HG02571 (cell line): ENCODE results near the gene ELP2.
A peak's percentile ranks its signal among the peaks of the same experiment; 100 is the strongest.
"Not testable (repeated sequence)": the region's sequence is repeated elsewhere in the genome, so short reads cannot be mapped to it uniquely, and the experiment has no call there.

Source experiments
- ATAC-seq: cut with Tn5 transposase; IDR thresholded peaks from one replicate; pipeline ENCODE4 v1.9.1; 2021; ENCODE audit warnings: mild to moderate bottlenecking, moderate library complexity; ENCODE audit not compliant: unreplicated experiment

The ELP2 gene

GRCh38 chr18:36187193-36187825, 57.6 kb downstream of the ELP2 start, which contains the start of gene MOCOS:
Gene MOCOS, plus strand, starts transcription at chr18:36187497. Its CDS starts 43 bp downstream, at chr18:36187540.
- ATAC-seq, result peak; percentile 68

- ATAC-seq, result no peak
Observed at GRCh38 chr18:36187826-36188721, 58.4 kb downstream of the ELP2 start.

GRCh38 chr18:36188916-36189315, 59.2 kb downstream of the ELP2 start:
- ATAC-seq, result no peak

GRCh38 chr18:36189486-36189885, 59.8 kb downstream of the ELP2 start:
- no peak for ATAC-seq

GRCh38 chr18:36191286-36191685, 61.6 kb downstream of the ELP2 start:
- no peak for ATAC-seq

- no peak for ATAC-seq
Observed at GRCh38 chr18:36191711-36192110, 62.0 kb downstream of the ELP2 start.

- ATAC-seq, result no peak
Observed at GRCh38 chr18:36194600-36195315, 65.1 kb downstream of the ELP2 start.

- ATAC-seq, result no peak
Observed at GRCh38 chr18:36195427-36196122, 65.9 kb downstream of the ELP2 start.

- no peak for ATAC-seq
Observed at GRCh38 chr18:36196238-36196995, 66.7 kb downstream of the ELP2 start.

GRCh38 chr18:36197511-36198166, 67.9 kb downstream of the ELP2 start:
- ATAC-seq, result no peak

GRCh38 chr18:36199691-36200295, 70.1 kb downstream of the ELP2 start:
- no peak for ATAC-seq

GRCh38 chr18:36200354-36200771, 70.7 kb downstream of the ELP2 start:
- no peak for ATAC-seq

GRCh38 chr18:36201765-36202164, 72.1 kb downstream of the ELP2 start:
- no peak for ATAC-seq

- no peak for ATAC-seq
Observed at GRCh38 chr18:36203360-36203895, 73.7 kb downstream of the ELP2 start.

GRCh38 chr18:36205166-36205565, 75.5 kb downstream of the ELP2 start:
- ATAC-seq, result no peak

- ATAC-seq, result no peak
Observed at GRCh38 chr18:36207303-36207702, 77.6 kb downstream of the ELP2 start.

GRCh38 chr18:36207969-36208368, 78.3 kb downstream of the ELP2 start:
- not testable (repeated sequence) for ATAC-seq

- ATAC-seq, result no peak
Observed at GRCh38 chr18:36211612-36212065, 81.9 kb downstream of the ELP2 start.
